A549 treated with AZD9567 at 1 μM for 4 hours (cell line): ENCODE data around the gene SNIP1. TPM values are rescaled to one million over a fixed set of nuclear protein-coding genes. Genes with fewer than 3 reads are reported as not detected.

ENCODE experiments used
- total RNA-seq: library from RNA; stranded (reverse); fragments of 200-300 nt; extraction: Qiagen RNA extraction; gene quantifications from 5 replicates; pipeline ENCODE4 v1.2.3, GENCODE V29; 2022; ENCODE audit not compliant: insufficient read depth

Gene SNIP1, protein sequence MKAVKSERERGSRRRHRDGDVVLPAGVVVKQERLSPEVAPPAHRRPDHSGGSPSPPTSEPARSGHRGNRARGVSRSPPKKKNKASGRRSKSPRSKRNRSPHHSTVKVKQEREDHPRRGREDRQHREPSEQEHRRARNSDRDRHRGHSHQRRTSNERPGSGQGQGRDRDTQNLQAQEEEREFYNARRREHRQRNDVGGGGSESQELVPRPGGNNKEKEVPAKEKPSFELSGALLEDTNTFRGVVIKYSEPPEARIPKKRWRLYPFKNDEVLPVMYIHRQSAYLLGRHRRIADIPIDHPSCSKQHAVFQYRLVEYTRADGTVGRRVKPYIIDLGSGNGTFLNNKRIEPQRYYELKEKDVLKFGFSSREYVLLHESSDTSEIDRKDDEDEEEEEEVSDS
- 11.1 to 14.2 TPM (median 13.4 TPM) in 5 replicates for total RNA-seq

DNA sequence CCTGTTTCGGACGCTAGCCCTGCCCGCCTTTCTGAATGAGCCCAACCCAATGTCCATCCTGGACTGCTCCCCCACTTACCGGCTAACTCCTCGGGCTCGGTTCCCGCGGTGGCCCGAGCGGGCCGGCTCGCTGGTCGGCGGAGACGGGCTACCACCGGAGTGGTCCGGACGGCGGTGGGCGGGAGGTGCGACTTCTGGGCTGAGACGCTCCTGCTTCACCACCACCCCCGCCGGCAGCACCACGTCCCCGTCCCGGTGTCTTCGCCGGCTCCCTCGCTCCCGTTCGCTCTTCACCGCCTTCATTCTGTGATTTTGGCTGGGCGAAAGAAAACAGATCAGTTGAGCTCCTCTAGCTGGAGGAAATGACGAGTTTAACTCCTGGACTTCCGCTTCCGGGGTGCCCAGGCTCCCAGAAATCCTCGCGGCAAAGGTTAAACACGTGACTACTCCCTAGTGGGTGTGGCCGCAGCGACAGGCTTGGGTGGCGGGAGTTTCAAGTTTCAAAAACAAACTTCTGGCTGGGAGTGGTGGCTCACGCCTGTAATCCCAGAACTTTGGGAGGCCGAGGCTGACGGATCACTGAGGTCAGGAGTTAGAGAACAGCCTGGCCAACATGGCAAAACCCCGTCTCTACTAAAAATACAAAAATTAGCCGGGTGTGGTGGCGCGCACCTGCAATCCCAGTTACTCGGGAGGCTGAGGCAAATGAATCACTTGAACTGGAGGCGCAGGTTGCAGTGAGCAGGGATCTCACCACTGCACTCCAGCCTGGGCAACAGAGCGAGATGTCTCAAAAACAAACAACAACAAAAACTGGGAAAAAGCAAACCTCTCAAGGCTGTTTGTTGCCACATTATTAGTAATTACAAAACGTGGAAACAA is at the start of gene SNIP1:
Gene SNIP1 (minus strand): TSS at position 367 of the 882 bp plus-strand sequence. CDS start 64 bp downstream, at position 303.

GRCh38 chr1:37595440-37596181 is 41.5 kb upstream of the SNIP1 start, which contains the start of gene GNL2:
GNL2 (minus strand) TSS chr1:37595937; CDS start chr1:37595822, 115 bp downstream.

GRCh38 chr1:37556712-37557196 is 2.7 kb upstream of the SNIP1 start, which contains the start of gene DNALI1:
DNALI1 (plus strand) TSS chr1:37556940; CDS start chr1:37556995, 55 bp downstream.

GRCh38 chr1:37514350-37515184 is 39.5 kb downstream of the SNIP1 start, which contains the start of gene MEAF6:
MEAF6 (minus strand) TSS chr1:37514766; CDS start chr1:37514746, 20 bp downstream.

Other genes with a start within 250 kb of the SNIP1 start
- gene ZC3H12A, start 79.7 kb downstream of the SNIP1 start, total RNA-seq = 32.6 to 45.5 TPM (median 43.9 TPM) in 5 replicates
- 39.3 to 56.6 TPM (median 43.9 TPM) in 5 replicates for gene MEAF6, start 39.5 kb downstream of the SNIP1 start, total RNA-seq
- gene DNALI1, start 2.6 kb upstream of the SNIP1 start, total RNA-seq = 0.09 to 0.14 TPM (median 0.09 TPM) in 3 of 5 replicates, not detected in the others
- gene GNL2, start 41.6 kb upstream of the SNIP1 start, total RNA-seq = 51.9 to 59.4 TPM (median 56.7 TPM) in 5 replicates
- gene RSPO1, start 80.6 kb upstream of the SNIP1 start, total RNA-seq = 0.07 to 0.11 TPM (median 0.10 TPM) in 4 of 5 replicates, not detected in the other
- gene CDCA8, start 138.2 kb upstream of the SNIP1 start, total RNA-seq = 46.1 to 57.9 TPM (median 49.3 TPM) in 5 replicates
- gene EPHA10, start 210.8 kb upstream of the SNIP1 start, total RNA-seq = 1.0 to 1.4 TPM (median 1.2 TPM) in 5 replicates
- gene MANEAL, start 239.6 kb upstream of the SNIP1 start, total RNA-seq = 19.5 to 24.3 TPM (median 23.9 TPM) in 5 replicates